K562 (cell line): Measurements from ENCODE around the gene CD101. TPM values are rescaled to one million over a fixed set of nuclear protein-coding genes. Genes with fewer than 3 reads are reported as not detected.
A peak's percentile ranks its signal among the peaks of the same experiment; 100 is the strongest.

Experiments
- DLX4 ChIP-seq: fragments of 250-450 bp; sonication (Bioruptor Pico); IDR thresholded peaks from 2 replicates; pipeline ENCODE4 v1.6.1; 2021; ENCODE audit warnings: mild to moderate bottlenecking
- HOXB6 ChIP-seq: fragments of 250-450 bp; sonication (Bioruptor Pico); IDR thresholded peaks from 2 replicates; pipeline ENCODE4 v1.5.1; 2022; ENCODE audit warnings: mild to moderate bottlenecking, borderline replicate concordance
- KDM4B ChIP-seq, 2 experiments: fragments of 450-650 bp in 1 of 2; sonication (generic) in 1 of 2; IDR thresholded peaks; 2 replicates each; pipeline ENCODE4 v1.6.1; 2016 to 2017; ENCODE audit warnings: borderline replicate concordance in 2 of 2, antibody characterized with exemption in 1 of 2, low read depth in 1 of 2, mild to moderate bottlenecking in 1 of 2
- NKRF ChIP-seq: fragments of 450-650 bp; IDR thresholded peaks from 2 replicates; pipeline ENCODE4 v1.6.1; 2016; ENCODE audit warnings: borderline replicate concordance
- RB1 ChIP-seq: fragments of 450-650 bp; IDR thresholded peaks from 2 replicates; pipeline ENCODE4 v1.6.1; 2017; ENCODE audit warnings: low read depth, mild to moderate bottlenecking
- RBM22 ChIP-seq: fragments of 200-400 bp; formaldehyde crosslinking; IDR thresholded peaks from 2 replicates; pipeline ENCODE4 v1.6.1; 2018; ENCODE audit warnings: low read length, low read depth; ENCODE audit not compliant: poor library complexity, severe bottlenecking
- SNIP1 ChIP-seq: fragments of 450-650 bp; IDR thresholded peaks from 2 replicates; pipeline ENCODE4 v1.7.1; 2017; ENCODE audit warnings: low read depth, mild to moderate bottlenecking
- TRIM24 ChIP-seq, 2 experiments: fragments of 450-650 bp; IDR thresholded peaks; 2 replicates each; pipeline ENCODE4 v1.6.1; 2016
- YBX1 ChIP-seq: fragments of 450-650 bp; IDR thresholded peaks from 2 replicates; pipeline ENCODE4 v1.7.1; 2016; ENCODE audit warnings: mild to moderate bottlenecking
- ZBED1 ChIP-seq: IDR thresholded peaks from 2 replicates; pipeline ENCODE4 v1.6.1; 2014
- ZC3H4 ChIP-seq: sonication (generic); formaldehyde crosslinking; IDR thresholded peaks from 2 replicates; pipeline ENCODE4 v1.9.0; 2021; ENCODE audit warnings: missing genetic modification reagents, borderline replicate concordance
- ZNF398 ChIP-seq: fragments of 250-450 bp; sonication (Bioruptor Pico); IDR thresholded peaks from 2 replicates; pipeline ENCODE4 v1.8.0; 2021; ENCODE audit warnings: moderate library complexity, mild to moderate bottlenecking, inconsistent platforms
- polyA plus RNA-seq, 8 experiments: library from polyadenylated mRNA; depleted of rRNA in 4 of 8; stranded (reverse) in 5 of 8; unstranded in 3 of 8; fragments of >200 nt; fragmentation: Nextera tagmentation in 2 of 8; fragmentation: Illumina TruSeq in 1 of 8; extraction: Ambion mirVana in 2 of 8; extraction: Trizol in 1 of 8; gene quantifications; 2 replicates each; pipeline versions ENCODE4 v1.2.1 to v1.2.3, GENCODE V29; 2011 to 2014; ENCODE audit warnings: inconsistent platforms in 1 of 8, missing spikeins in 1 of 8
- total RNA-seq, 7 experiments: library from RNA; depleted of rRNA in 6 of 7; stranded (reverse); fragments of >200 nt in 6 of 7; fragmentation: Illumina TruSeq in 2 of 7; extraction: Trizol in 2 of 7; gene quantifications; 2 replicates each; pipeline versions ENCODE4 v1.2.1 to v1.2.3, GENCODE V29; 2011 to 2021; ENCODE audit warnings: low replicate concordance in 1 of 7
- TF ChIP-seq, protein P1 (sequence below): fragments of 450-650 bp; formaldehyde crosslinking; IDR thresholded peaks from 2 replicates; pipeline ENCODE4 v1.4.0; 2020; ENCODE audit warnings: mild to moderate bottlenecking
- TF ChIP-seq, protein P2 (sequence below): fragments of 450-650 bp; IDR thresholded peaks from 2 replicates; pipeline ENCODE4 v1.6.1; 2017; ENCODE audit warnings: mild to moderate bottlenecking, moderate library complexity
- TF ChIP-seq, protein P3 (sequence below): sonication (generic); formaldehyde crosslinking; IDR thresholded peaks from 2 replicates; pipeline ENCODE4 v1.8.0; 2023; ENCODE audit warnings: missing genetic modification reagents, mild to moderate bottlenecking, borderline replicate concordance

CD101 gene
- total and polyA plus RNA-seq, 9 of the 15 experiments (the other 6 are each of a cell fraction or from before 2014, with no cell fraction given) = 0.04 to 1.1 (median 0.20) TPM

GRCh38 chr1:117059678-117060440, 58.3 kb downstream of the CD101 start, which contains the start of gene TTF2 (continued):
- TF ChIP-seq ZNF398 (CRISPR knock-in tag) (no peak), ZBED1 (no peak), KDM4B (IDR thresholded peaks at IDR 0.05; ENCODE audit: borderline replicate concordance in 2 of 2, low read depth in 1 of 2) (no peak; a peak in 1 of 4 replicates), DLX4 (CRISPR knock-in tag) (no peak), NKRF (peak; percentile 63), HOXB6 (CRISPR knock-in tag) (no peak), YBX1 (no peak), SNIP1 (no peak), ZC3H4 (no peak), TRIM24 (IDR thresholded peaks at IDR 0.05) (no peak), RB1 (peak; percentile 73; the same call in 1 of the 2 replicates), RBM22 (no peak)
- TF ChIP-seq, protein P1, sequence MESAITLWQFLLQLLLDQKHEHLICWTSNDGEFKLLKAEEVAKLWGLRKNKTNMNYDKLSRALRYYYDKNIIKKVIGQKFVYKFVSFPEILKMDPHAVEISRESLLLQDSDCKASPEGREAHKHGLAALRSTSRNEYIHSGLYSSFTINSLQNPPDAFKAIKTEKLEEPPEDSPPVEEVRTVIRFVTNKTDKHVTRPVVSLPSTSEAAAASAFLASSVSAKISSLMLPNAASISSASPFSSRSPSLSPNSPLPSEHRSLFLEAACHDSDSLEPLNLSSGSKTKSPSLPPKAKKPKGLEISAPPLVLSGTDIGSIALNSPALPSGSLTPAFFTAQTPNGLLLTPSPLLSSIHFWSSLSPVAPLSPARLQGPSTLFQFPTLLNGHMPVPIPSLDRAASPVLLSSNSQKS = no peak
- TF ChIP-seq, protein P2, sequence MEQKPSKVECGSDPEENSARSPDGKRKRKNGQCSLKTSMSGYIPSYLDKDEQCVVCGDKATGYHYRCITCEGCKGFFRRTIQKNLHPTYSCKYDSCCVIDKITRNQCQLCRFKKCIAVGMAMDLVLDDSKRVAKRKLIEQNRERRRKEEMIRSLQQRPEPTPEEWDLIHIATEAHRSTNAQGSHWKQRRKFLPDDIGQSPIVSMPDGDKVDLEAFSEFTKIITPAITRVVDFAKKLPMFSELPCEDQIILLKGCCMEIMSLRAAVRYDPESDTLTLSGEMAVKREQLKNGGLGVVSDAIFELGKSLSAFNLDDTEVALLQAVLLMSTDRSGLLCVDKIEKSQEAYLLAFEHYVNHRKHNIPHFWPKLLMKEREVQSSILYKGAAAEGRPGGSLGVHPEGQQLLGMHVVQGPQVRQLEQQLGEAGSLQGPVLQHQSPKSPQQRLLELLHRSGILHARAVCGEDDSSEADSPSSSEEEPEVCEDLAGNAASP = no peak
- TF ChIP-seq, protein P3, sequence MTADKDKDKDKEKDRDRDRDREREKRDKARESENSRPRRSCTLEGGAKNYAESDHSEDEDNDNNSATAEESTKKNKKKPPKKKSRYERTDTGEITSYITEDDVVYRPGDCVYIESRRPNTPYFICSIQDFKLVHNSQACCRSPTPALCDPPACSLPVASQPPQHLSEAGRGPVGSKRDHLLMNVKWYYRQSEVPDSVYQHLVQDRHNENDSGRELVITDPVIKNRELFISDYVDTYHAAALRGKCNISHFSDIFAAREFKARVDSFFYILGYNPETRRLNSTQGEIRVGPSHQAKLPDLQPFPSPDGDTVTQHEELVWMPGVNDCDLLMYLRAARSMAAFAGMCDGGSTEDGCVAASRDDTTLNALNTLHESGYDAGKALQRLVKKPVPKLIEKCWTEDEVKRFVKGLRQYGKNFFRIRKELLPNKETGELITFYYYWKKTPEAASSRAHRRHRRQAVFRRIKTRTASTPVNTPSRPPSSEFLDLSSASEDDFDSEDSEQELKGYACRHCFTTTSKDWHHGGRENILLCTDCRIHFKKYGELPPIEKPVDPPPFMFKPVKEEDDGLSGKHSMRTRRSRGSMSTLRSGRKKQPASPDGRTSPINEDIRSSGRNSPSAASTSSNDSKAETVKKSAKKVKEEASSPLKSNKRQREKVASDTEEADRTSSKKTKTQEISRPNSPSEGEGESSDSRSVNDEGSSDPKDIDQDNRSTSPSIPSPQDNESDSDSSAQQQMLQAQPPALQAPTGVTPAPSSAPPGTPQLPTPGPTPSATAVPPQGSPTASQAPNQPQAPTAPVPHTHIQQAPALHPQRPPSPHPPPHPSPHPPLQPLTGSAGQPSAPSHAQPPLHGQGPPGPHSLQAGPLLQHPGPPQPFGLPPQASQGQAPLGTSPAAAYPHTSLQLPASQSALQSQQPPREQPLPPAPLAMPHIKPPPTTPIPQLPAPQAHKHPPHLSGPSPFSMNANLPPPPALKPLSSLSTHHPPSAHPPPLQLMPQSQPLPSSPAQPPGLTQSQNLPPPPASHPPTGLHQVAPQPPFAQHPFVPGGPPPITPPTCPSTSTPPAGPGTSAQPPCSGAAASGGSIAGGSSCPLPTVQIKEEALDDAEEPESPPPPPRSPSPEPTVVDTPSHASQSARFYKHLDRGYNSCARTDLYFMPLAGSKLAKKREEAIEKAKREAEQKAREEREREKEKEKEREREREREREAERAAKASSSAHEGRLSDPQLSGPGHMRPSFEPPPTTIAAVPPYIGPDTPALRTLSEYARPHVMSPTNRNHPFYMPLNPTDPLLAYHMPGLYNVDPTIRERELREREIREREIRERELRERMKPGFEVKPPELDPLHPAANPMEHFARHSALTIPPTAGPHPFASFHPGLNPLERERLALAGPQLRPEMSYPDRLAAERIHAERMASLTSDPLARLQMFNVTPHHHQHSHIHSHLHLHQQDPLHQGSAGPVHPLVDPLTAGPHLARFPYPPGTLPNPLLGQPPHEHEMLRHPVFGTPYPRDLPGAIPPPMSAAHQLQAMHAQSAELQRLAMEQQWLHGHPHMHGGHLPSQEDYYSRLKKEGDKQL (CRISPR knock-in tag) = no peak
